GM19328 (cell line): ENCODE measurements around the gene SRPK2.

Experiments used
- ATAC-seq: cut with Tn5 transposase; IDR thresholded peaks from one replicate; pipeline ENCODE4 v1.9.1; 2021; ENCODE audit warnings: mild to moderate bottlenecking, moderate library complexity; ENCODE audit not compliant: unreplicated experiment

The SRPK2 gene

DNA sequence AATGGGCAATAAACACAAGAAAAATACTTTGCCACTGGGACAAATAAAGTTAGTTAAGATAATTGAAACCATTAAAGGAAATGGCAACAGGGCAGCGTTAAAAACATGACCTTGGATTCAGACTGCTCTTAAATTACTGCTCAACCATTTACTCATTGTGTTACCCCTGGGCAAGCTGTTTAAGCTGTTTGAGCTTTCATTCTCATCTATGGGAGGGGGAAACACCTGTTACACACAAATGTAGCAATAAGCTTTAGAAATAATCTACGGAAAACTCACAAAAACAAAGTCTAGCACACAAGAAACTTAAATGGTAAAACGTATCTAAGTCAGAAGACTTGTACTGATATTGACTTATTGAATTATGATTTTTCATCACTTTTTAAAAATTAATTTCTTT lies 237.6 kb downstream of the SRPK2 start:
- no peak for ATAC-seq

DNA sequence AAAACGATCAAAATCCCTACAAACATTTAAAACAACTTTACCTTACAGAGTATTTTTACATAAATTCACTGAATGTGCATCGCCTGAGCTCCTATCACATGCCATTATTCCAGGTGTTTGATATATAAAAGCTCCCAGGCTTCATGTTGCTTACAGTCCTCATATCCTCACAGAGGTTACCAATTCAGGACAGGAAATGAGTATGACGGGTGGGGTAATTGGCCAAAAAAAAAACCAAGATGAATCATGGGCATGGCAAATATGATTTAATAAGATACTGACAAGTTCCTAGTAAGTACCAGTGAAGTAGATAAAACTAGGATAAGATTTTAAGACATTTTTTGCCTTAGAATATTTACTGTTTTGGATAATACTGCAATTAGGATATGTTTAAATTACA lies 238.9 kb downstream of the SRPK2 start:
- no peak for ATAC-seq

DNA sequence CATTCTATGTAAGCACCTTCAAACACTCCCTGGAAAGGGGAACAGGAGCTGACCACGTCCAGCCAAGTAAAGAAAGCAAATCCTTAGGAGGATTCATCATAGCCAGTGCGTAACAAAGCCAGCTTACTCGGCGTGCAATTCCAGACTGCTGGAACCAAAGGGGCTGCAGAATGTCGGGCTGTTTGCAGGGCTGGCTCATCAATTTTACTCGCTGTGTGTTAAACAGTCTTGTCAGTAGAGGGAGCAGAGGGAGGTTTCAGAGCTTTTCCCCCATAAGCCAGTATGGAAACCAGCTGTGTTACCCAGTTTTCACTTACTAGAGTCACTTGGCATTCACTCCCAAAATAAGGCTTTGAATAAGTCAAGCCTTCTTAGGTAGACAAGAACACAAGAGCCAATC lies 247.7 kb downstream of the SRPK2 start:
- ATAC-seq: no peak

DNA sequence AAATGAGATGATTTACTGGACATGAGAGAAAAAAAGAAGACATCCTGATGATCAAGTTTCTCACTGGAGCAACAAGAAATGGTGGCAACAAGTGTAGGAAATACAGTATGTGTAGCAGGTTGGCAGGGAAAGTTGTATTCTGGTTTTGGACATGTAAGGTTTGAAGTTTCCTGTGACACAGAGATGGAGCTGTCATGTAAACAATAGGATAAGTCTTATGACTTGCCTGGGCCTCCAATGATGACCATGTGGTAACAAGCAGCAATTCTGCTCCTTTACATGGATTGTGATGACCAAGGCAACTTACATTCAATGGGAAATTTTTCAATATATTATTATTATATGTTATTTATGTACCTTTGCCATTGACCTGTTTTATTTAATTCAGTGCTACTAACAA lies 249.3 kb downstream of the SRPK2 start:
- no peak for ATAC-seq

DNA sequence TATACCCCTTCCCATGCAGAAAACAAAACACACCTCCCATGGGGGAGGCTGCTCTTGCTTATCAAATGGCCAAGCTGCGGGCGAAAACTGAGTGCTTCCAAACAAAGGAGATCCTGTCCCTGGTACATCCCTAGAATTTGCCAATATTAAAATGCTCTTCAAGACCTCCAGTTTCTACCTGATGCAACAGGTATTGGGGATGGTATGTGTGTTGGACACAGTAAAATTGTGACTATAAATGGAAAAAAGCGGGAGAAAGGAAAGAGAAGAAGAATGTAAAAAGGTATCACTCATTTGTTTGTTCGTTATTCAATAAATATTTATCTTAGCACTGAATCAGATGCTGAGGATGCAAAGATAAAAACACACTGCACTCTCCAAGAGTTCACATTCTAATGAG lies 250.8 kb downstream of the SRPK2 start:
- ATAC-seq: no peak

DNA sequence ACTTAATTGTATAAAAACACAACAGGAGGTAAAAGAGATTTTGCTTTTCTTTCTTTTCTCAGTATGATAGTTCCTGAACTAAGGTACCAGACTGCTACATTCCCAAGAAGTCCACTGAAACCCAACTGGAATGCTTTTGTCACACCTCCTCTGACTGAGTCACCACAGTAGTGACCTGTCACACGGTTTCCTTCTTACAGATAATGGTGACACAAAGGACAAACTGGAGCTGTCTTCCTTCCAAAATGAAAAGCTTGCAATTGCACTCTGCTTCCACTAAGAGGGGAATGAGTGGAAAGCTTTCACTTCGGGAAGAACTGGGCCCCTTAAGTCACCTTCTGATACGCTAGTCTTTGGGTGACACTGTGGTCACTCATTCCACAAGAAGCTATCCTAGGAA lies 252.5 kb downstream of the SRPK2 start:
- ATAC-seq: no peak

DNA sequence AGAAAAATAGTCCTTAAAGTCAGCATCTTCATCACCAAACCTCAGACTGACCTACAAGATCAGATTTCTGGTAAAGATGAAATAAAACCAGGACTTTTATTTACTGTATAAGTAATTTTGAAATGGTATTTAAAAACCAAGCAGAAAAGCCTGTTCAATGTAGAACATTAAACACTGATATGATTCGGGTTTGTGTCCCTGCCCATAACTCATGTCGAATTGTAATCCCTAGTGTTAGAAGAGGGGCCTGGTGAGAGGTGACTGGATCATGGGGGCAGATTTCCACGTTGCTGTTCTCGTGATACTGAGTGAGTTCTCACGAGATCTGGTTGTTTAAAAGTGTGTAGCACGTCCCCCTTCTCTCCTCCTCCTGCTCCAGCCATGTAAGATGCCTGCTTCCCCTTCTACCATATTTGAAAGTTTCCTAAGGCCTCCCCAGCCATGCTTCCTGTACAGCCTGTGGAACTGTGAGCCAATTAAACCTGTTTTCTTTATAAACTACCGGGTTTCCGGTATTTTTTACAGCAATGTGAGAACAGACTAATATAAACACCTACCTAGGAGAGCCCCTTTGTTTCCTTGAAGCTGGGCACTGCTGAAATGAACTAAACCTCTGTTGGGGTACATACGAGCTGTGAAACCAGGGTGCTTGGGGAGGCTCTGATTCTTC lies 254.6 kb downstream of the SRPK2 start:
- no peak for ATAC-seq

DNA sequence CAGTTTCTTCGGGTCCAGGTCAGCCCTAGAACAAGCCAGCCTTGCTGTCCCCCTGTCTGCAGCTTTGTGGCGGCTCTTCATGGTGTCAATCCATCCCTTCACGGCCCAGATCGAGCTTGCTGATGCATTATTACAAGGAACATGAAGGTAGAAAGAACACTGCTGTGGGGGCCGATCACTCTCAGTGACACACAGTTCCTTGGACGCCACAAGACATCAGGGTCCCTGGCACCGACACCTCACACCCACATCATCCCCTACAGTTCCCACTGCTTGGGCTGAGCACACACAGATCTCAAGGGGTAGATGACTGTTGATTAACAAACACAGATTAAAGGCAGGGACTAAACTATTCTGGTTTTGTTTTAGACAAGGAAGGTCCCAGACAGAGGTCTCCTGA lies 255.4 kb downstream of the SRPK2 start:
- ATAC-seq: no peak

DNA sequence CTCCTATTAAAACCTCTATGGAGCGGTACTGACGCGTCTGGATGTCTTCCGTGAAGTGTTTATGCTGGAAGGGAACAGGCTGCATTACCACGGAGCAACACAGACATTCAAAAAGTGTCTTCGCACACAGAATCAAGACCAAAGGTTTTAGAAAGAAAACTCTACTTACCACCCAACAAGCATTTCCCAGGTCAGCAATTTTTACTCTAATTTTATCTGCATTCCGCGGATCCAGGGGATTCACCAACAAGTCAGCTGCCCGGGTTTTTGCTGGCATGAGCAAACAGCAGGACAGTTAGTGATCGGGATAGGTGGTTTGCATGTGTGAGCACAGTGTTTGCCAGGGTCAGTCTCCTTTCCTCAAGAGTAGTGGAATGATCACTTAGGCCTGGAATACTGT lies 255.9 kb downstream of the SRPK2 start:
- no peak for ATAC-seq

DNA sequence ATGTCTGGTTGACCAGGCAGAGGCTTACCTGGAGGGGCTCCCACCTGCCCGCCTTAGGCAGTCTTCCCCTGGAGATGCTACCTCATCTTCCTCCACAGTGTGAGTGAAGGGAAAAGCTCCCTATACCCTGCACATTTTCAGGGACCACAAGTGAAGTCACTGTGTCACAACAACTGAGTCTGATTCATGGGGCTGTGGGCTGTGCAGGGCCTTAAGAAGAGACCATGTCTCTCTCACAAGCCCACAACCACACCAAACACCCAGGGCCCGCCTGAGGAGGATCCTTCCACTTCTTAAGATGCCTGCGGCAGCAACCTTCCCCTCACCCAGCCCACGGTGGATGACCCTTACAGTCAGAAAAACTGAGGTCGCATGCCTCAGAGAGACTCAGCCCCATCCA lies 256.4 kb downstream of the SRPK2 start:
- no peak for ATAC-seq

DNA sequence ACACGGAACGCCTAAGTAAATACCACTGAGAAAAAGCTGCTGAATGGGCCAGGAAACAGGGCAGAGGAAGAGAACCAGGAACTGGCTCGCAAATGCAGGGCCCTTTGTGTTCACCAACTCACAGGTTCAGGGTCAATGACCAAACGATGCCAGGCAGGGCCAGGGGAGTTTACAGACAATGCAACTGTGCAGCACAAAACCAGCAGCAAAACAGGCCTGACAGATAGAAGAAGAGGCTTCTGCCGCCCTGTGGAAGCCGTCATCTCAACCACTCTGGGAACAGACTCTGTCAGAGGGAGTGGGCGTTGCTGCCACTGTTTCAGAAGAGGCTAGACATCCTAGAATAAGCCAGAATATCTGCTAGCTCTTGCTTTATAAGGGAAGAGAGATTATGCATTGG lies 256.8 kb downstream of the SRPK2 start:
- ATAC-seq: no peak

DNA sequence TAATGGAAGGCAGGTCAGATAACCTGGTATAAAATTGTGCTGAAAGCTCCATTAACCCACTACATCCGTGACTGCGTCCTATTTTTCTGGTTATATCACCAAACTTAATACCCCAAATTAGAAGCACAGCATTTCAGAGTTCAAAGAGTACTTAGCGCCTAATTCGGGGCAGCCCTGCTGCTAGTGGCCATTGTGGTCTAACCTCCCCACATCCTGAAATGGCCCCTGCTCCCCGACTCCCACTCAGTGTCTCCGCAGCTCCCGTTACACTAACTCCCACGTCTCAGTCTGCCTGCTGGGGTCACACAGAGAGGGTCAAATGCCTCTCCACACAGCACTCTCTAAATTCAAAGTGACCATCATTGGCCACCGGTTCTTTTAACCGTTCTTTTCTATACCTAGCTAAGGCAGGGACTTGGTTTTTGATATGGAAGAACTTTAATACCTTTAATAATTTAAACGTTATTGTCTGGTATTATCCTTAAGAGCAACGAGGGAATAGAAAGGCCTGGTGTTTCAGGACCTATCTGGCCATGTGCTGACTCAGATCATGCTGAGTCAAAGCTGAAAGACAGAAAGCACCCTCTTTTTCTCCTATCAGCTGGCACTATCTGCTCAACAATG lies 257.6 kb downstream of the SRPK2 start:
- ATAC-seq: no peak

DNA sequence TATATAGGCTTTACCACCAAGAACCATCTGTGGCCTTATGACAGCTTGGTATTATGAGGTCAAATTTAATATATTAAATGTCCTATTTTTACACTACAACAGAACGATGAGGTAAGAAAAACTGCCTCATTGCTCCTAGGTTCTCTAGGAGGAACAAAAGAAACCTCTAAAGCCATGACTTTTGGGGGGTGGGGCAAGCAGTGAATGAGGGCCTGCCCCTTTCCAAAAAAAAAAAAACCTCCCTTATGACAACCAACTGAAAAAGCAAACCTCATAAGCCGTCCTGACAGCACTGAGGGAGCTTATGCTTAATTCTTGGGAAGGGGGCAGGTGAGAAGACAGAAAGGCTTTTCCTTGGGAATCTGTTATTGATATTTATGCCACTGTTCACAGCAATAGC lies 258.1 kb downstream of the SRPK2 start:
- ATAC-seq: no peak

DNA sequence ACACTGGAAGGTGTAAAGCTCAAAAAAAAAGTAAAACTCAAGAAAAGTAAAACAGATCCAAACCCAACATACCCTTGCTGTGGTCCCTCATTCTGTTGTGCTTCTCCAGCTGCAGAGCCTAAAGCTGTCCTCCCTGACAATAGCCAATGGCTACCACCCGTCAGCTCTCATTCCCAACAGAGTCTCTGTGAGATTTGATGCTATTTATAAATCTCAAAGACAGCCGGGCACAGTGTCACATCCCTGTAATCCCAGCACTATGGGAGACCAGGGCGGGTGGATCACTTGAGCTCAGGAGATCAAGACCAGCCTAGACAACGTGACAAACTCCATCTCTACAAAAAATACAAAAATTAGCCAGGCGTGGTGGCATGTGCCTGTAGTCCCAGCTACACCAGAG lies 258.7 kb downstream of the SRPK2 start:
- ATAC-seq: no peak

DNA sequence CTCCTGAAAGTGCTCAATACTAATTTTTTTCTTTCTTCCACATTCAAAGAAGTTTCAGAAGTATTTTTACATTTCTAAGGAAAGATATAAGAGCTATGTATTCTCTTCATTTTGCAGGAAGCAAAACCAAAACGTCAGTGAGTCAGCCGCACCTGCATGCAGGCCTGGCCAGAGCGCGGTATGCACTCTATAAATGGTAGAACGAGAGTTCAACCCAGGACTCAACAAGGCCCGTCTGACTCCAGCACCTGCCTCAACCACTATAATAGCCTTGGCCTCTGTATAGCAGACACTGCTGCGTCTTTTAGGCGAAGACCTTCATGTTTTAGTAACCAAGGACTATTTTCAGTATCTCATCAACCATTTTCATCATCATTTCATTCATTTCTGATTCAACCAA lies 261.5 kb downstream of the SRPK2 start:
- ATAC-seq: no peak

DNA sequence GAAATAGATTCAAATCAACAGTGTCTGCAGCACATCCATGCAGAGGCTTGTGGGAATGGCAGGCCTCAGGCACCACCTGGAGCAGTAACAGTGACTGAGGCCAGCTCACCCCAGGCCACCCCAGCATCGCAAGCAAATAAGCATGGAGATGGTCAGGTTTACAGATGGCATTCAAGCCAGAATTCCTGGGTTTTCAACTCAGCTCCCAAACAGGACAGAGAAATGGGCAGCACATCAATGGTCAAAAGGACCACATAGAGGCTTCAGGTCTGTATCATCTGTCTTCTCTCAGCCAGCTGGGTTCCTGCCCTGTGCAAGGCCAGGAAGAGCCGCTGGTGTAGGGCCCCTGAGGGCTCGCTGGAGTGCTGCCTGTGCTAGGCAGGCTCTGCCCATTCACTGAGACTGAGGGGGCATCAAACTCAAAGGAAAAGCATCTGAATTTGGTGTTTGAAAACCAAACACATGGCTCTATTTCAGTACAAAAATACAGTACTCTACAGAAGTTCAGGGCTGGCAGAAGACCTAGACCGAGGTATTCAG lies 262.2 kb downstream of the SRPK2 start:
- ATAC-seq: no peak

DNA sequence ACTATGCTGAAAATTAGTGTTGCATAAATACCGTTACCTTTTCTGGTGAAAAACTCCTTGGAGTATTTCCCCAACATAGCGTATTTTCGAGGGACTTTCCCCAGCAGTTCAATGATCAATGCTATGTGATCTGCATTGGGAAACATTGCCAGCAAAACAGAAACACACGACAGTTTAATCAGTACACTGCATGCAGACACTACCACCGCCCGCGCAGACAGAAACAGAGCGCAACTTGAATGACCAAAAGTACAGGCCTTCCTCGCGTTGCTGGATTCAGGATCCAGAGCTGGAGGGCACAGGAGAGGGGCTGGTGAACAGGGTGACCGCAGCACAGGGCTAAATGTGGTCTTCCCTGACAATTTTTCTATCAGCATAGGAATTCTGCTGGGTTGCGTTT lies 263.0 kb downstream of the SRPK2 start:
- no peak for ATAC-seq

DNA sequence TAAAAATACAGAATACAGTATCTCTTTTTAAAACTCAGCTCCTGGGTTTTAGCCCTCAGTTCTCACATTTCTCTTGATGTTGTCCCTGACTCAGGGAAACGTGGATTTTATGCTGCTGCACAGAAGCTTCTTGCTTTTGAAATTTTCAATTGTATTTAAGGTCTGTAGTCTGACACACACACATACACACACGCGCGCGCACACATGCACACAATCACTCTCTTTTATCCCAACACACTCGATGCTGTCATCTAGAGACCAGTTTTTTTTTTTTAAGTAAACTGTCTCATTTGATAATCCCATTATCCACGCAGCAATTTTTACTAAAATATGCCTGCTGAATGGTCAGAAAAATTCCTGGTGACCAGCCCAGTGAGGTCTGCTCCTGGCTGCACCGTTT lies 266.1 kb downstream of the SRPK2 start:
- ATAC-seq: no peak

DNA sequence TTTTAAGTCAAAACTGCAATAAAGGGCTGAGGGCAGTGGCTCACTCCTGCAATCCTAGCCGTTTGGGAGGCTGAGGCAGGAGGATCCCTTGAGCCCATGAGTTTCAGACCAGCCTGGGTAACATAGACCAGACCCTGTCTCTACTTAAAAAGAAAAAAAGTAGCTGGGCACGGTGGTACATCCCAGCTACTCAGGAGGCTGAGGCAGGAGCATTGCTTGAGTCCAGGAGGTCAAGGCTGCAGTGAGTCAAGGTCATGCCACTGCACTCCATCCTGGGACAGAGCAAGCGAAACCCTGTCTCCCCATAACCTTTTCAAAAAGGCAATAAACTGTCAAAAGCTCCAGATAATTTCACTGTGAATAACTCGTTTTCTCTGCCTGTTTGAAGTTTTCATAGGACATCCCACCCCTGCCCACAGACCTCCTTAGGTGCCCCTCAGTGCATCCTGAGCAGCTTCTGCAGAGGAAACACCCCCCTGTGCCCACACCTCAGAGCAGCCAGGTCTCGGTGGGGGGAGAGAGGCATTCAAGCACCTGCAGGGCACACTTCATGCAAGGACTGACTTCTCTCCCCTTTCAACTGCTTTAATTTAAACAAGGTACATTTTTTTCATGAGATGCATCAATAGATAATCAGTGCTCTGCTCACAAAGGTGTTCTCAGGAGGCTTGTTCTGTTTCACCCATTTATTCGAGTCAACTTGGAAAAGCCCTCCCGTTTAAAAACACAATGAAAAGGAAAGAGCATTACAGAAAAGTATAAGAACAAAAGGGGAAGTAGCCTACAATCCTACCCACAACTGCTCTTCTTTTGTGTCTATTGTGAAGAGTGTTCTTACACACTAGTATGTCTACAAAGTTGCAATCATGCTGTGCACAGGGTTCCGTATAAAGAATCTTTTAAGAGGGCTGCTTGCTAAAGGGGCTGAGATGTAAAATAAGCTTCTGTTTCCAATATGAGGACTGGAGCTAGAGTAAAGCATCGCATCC lies 269.8 kb downstream of the SRPK2 start:
- ATAC-seq: no peak

DNA sequence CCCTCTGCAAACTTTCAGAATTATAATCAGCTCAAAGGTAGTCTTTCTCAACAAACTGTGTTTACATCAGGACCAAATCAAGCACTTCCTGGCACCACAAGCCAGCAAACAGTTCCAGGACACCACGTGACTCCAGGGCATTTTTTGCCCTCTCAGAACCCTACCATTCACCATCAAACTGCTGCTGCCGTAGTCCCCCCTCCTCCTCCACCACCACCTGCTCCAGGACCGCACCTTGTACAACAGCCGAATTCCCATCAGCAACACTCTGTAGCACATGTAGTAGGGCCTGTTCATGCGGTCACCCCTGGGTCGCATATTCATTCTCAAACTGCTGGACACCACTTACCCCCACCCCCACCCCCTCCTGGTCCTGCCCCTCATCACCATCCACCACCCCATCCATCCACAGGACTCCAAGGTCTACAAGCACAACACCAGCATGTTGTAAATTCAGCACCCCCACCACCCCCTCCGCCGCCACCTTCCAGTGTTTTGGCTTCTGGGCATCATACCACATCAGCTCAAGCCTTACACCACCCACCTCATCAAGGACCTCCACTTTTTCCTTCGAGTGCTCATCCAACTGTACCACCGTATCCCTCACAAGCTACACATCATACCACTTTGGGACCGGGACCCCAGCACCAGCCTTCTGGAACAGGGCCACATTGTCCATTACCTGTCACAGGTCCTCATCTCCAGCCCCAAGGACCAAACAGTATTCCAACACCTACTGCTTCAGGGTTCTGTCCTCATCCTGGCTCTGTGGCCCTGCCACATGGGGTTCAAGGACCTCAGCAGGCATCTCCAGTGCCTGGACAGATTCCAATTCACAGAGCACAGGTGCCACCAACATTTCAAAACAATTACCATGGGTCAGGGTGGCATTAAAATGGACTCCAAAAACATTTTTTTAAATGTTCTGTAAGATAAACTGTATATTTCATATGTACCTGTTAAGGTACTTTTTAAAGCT lies 276.0 kb downstream of the SRPK2 start:
- no peak for ATAC-seq
